Left ventricle myocardium inferior (tissue), 1 donor: ENCODE results near the gene REXO4. TPM values are rescaled to one million over a fixed set of nuclear protein-coding genes. Genes with fewer than 3 reads are reported as not detected.

Experiments
- DNase-seq: peaks from one replicate; pipeline ENCODE4 v3.0.0-alpha.2; 2020
- H3K27ac ChIP-seq: fragments of 200-600 bp; replicated peaks from 2 replicates; pipeline ENCODE4 v1.8.0; 2021
- H3K27me3 ChIP-seq: fragments of 200-600 bp; 2 replicates; pipeline ENCODE4 v1.8.0; 2021; ENCODE audit warnings: low read depth
- H3K36me3 ChIP-seq: fragments of 200-600 bp; 2 replicates; pipeline ENCODE4 v1.8.0; 2021
- H3K4me1 ChIP-seq: fragments of 200-600 bp; 2 replicates; pipeline ENCODE4 v1.8.0; 2021
- H3K4me3 ChIP-seq: fragments of 200-600 bp; 2 replicates; pipeline ENCODE4 v1.8.0; 2021; ENCODE audit warnings: mild to moderate bottlenecking, moderate library complexity
- H3K9me3 ChIP-seq: fragments of 200-600 bp; replicated peaks from 2 replicates; pipeline ENCODE4 v1.8.0; 2021
- intact Hi-C: fragments of 100-400 bp; cut with micrococcal nuclease; formaldehyde crosslinking; loops from one replicate; pipeline ENCODE4 v1.11.0; 2022
- total RNA-seq: library from RNA; stranded (reverse); fragmentation: NEBNext Ultra II Directional; extraction: Animal tissue kit (Norgen Biotek cat#: 25700); gene quantifications from one replicate; pipeline ENCODE4 v1.2.1, GENCODE V29; 2021
- TF ChIP-seq, protein P1 (sequence below): fragments of 200-600 bp; IDR thresholded peaks from 2 replicates; pipeline ENCODE4 v1.8.0; 2021; ENCODE audit warnings: antibody characterized with exemption, mild to moderate bottlenecking, borderline replicate concordance
- donor health status: DM: no; HTN: yes; CAD: no; lungs with severe emphysema.

REXO4 gene
- total RNA-seq, 1 donor from 2014 or later = 16.5 TPM

DNA sequence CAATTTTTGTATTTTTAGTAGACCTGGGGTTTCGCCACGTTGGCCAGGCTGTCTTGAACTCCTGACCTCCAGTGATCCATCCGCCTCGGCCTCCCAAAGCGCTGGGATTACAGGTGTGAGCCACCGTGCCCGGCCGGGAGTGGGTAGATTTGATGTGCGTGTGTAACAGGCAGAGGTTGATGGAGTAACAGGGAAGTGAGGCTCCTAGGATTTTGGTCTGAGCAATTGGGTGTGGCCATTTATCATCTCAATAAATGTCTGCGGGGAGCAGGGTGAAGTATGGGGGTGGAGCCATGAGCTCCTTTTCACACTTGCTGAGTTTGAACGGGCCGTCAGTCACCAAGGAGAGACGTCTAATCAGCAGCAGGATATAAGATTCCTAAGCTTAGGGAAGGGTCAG lies 1.2 kb upstream of the REXO4 start:
- Histone ChIP-seq H3K27me3 (no peaks in the 10 kb centered on the region), H3K4me3 (peak overlapping the region; percentile 98), H3K9me3 (no peaks in the 10 kb centered on the region), H3K27ac (no peak overlapping the region), H3K4me1 (peaks cover 36% of the 10 kb centered on the region), H3K36me3 (peaks cover 15% of the 10 kb centered on the region)
- TF ChIP-seq, protein P1, sequence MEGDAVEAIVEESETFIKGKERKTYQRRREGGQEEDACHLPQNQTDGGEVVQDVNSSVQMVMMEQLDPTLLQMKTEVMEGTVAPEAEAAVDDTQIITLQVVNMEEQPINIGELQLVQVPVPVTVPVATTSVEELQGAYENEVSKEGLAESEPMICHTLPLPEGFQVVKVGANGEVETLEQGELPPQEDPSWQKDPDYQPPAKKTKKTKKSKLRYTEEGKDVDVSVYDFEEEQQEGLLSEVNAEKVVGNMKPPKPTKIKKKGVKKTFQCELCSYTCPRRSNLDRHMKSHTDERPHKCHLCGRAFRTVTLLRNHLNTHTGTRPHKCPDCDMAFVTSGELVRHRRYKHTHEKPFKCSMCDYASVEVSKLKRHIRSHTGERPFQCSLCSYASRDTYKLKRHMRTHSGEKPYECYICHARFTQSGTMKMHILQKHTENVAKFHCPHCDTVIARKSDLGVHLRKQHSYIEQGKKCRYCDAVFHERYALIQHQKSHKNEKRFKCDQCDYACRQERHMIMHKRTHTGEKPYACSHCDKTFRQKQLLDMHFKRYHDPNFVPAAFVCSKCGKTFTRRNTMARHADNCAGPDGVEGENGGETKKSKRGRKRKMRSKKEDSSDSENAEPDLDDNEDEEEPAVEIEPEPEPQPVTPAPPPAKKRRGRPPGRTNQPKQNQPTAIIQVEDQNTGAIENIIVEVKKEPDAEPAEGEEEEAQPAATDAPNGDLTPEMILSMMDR = no peak
- intact Hi-C loops = no loop called here
- no peak for DNase-seq

GRCh38 chr9:133415170-133415569 lies 2.6 kb downstream of the REXO4 start:
- intact Hi-C loops = no loop called here

GRCh38 chr9:133408042-133408441 lies 9.8 kb downstream of the REXO4 start:
- peaks cover 80% of the 10 kb centered on the region for H3K36me3 ChIP-seq

More at GRCh38 chr9:133415170-133415569, 2.6 kb downstream of the REXO4 start:
- peaks cover 36% of the 10 kb centered on the region for H3K4me1 ChIP-seq
- no peaks in the 10 kb centered on the region for H3K9me3 ChIP-seq
- DNase-seq = no peak
- no peak overlapping the region for H3K4me3 ChIP-seq
- H3K36me3 ChIP-seq = peaks cover 54% of the 10 kb centered on the region
- H3K27ac ChIP-seq = no peak overlapping the region
- TF ChIP-seq, protein P1 = no peak
- no peaks in the 10 kb centered on the region for H3K27me3 ChIP-seq

DNA sequence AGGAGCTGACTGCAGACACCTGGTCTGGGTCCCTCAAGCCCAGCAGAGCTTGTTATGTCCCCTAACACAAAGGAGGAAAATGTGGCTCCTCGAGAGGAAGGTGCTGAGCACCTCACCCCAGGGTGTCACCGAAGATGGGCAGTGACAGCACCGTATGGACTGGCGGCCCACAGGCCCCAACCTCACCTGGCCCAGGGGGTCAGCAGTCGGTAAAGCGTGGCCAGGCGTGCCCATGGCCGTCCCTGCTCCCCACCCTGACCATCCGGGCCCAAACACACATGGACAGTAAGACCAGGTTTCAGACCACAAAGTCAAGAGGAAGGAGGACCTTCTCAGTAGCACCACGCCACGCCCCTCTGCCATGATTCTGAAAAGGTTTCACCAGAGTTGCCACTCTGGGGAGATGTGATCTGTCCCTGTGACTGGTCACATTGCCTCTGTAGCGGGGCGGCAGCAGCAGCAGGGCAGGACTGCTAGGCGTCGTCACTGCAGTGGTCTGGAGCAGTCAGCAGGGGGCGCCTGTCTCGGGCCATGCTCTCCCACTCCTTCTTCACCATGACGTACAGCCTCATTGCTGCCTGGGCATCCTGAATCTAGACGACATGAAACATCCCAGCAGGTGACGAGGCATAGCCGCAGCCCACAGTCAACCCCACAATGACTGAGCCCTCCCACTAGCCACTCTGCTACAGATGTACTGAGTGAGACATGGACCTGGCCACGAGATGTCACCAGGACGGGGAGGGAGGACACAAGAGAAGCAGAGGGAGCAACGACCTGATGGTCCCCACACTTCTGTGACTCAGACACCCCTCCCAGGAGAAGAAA lies 11.1 kb downstream of the REXO4 start:
- Histone ChIP-seq H3K4me1 (peaks cover 13% of the 10 kb centered on the region), H3K27me3 (no peaks in the 10 kb centered on the region), H3K9me3 (no peaks in the 10 kb centered on the region), H3K27ac (no peak overlapping the region), H3K4me3 (no peak overlapping the region), H3K36me3 (peaks cover 66% of the 10 kb centered on the region)
- peak; percentile 74 for DNase-seq
- intact Hi-C loops = loop anchor here (5.0 kb wide), 1 partner anchor 81 kb away; no protein-coding TSS in a partner anchor
- TF ChIP-seq, protein P1 = peak; percentile 91

More at GRCh38 chr9:133408042-133408441, 9.8 kb downstream of the REXO4 start:
- no peak for DNase-seq
- Histone ChIP-seq H3K4me3 (no peak overlapping the region), H3K27ac (no peak overlapping the region), H3K9me3 (no peaks in the 10 kb centered on the region), H3K4me1 (peaks cover 13% of the 10 kb centered on the region), H3K27me3 (no peaks in the 10 kb centered on the region)
- intact Hi-C loops = loop anchor here (5.0 kb wide), 1 partner anchor 79 kb away; no protein-coding TSS in a partner anchor
- TF ChIP-seq, protein P1 = no peak

- TF ChIP-seq, protein P1 = no peak
- H3K36me3 ChIP-seq = peaks cover 57% of the 10 kb centered on the region
- no peak for DNase-seq
These were observed 12.0 kb downstream of the REXO4 start for GRCh38 chr9:133405508-133406438.

More at GRCh38 chr9:133405508-133406438, 12.0 kb downstream of the REXO4 start:
- intact Hi-C loops = loop anchor here (5.0 kb wide), 1 partner anchor 82 kb away; no protein-coding TSS in a partner anchor
- H3K4me3 ChIP-seq = no peak overlapping the region
- H3K9me3 ChIP-seq = no peaks in the 10 kb centered on the region
- H3K4me1 ChIP-seq = peaks cover 13% of the 10 kb centered on the region
- H3K27ac ChIP-seq = peak overlapping the region; percentile 12
- no peaks in the 10 kb centered on the region for H3K27me3 ChIP-seq
